ENCODE data around the gene CHN2. TPM values are rescaled to one million over a fixed set of nuclear protein-coding genes. Genes with fewer than 3 reads are reported as not detected.

The CHN2 gene
- total RNA-seq, 1 experiment from 2014 or later: 5.1 TPM

DNA sequence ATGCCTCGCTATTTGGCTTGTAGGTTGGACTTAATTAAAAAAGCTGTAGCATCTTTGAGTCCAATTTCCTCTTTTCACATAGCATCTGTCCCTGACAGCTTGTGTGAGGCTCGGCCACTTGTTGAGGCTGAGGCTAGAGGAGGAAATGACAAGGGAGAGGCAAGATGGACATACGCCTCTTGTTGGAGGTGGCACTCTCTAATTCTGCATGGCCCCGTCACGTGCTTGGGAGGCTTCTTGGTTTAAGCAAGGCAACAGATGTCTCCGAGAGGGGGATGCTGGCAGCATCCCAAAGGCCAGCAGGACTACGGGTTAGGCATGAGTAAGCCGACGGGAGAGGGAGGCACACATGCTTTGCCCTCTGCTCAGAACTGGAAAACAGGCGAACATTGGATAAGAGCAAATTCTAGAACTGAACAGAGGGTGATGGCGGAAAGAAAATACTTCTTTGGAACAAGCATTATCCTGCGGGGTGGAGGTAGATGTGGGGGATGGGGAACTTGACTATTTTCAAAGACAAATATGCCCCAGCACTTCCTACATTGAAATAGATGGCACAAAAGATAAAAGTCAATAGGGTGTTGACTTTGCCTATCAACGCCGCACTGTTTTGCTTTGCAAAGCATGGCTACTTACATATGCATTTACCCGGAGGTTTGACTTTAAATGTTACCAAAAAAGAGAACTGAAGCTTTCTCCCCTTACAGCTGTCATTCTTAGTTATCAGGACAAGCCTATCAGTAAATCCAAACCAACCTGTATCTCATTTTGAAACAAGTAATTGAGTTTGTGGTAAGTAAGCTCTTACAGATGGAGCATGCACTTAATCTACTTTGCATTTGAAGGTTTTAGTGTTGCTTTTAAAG, 94.8 kb downstream of the CHN2 start:
- Mint-ChIP-seq H3K27ac (ENCODE audit: low read depth, unreplicated experiment) (no peak overlapping the region), H3K36me3 (ENCODE audit: insufficient read depth, unreplicated experiment) (peaks cover 10% of the 10 kb centered on the region), H3K4me3 (ENCODE audit: unreplicated experiment) (no peak overlapping the region), H3K9me3 (ENCODE audit: unreplicated experiment) (no peaks in the 10 kb centered on the region), H3K27me3 (ENCODE audit: insufficient read depth, unreplicated experiment) (no peaks in the 10 kb centered on the region), H3K4me1 (ENCODE audit: insufficient read depth, unreplicated experiment) (peaks cover 47% of the 10 kb centered on the region)
- DNase-seq (ENCODE audit: unreplicated experiment): peak; percentile 41
- ChIA-PET CTCF (interaction anchor here (0.6 kb wide), 1 partner anchor 15 kb away, joined by 3 read pairs; no protein-coding TSS in a partner anchor), POLR2A (interaction anchor here (2.2 kb wide), 1 partner anchor 11 kb away, joined by 13 read pairs; no protein-coding TSS in a partner anchor)
- BruUV-seq (replicated peaks): no TSS peak
- TF ChIP-seq, protein P1, sequence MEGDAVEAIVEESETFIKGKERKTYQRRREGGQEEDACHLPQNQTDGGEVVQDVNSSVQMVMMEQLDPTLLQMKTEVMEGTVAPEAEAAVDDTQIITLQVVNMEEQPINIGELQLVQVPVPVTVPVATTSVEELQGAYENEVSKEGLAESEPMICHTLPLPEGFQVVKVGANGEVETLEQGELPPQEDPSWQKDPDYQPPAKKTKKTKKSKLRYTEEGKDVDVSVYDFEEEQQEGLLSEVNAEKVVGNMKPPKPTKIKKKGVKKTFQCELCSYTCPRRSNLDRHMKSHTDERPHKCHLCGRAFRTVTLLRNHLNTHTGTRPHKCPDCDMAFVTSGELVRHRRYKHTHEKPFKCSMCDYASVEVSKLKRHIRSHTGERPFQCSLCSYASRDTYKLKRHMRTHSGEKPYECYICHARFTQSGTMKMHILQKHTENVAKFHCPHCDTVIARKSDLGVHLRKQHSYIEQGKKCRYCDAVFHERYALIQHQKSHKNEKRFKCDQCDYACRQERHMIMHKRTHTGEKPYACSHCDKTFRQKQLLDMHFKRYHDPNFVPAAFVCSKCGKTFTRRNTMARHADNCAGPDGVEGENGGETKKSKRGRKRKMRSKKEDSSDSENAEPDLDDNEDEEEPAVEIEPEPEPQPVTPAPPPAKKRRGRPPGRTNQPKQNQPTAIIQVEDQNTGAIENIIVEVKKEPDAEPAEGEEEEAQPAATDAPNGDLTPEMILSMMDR (IDR thresholded peaks at IDR 0.05; ENCODE audit: unreplicated experiment): no peak
- intact Hi-C loops (cut with micrococcal nuclease): no loop called here

DNA sequence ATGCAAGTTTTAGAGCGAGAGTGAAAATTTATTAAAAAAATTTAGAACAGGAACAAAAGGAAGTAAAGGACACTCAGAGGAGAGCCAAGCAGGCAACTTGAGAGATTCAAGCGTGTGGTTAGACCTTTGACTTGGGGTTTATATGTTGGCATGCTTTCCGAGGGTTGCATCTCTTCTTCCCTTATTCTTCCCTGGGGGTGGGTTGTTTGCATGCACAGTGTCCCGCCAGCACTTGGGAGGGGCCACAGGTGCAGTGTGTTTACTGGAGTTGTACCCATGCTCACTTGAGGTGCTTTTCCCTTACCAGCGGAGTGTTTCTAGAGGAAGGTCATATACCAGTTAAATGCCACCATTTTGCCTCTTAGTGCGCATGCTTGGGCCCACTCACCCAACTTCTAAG, 96.3 kb downstream of the CHN2 start:
- Mint-ChIP-seq H3K36me3 (ENCODE audit: insufficient read depth, unreplicated experiment) (peaks cover 10% of the 10 kb centered on the region), H3K4me1 (ENCODE audit: insufficient read depth, unreplicated experiment) (peaks cover 35% of the 10 kb centered on the region), H3K9me3 (ENCODE audit: unreplicated experiment) (no peaks in the 10 kb centered on the region), H3K27ac (ENCODE audit: low read depth, unreplicated experiment) (no peak overlapping the region), H3K4me3 (ENCODE audit: unreplicated experiment) (no peak overlapping the region), H3K27me3 (ENCODE audit: insufficient read depth, unreplicated experiment) (no peaks in the 10 kb centered on the region)
- CTCF ChIA-PET: interaction anchor here (0.5 kb wide), 1 partner anchor 590 kb away, joined by 4 read pairs; no protein-coding TSS in a partner anchor
- TF ChIP-seq, protein P1 (IDR thresholded peaks at IDR 0.05; ENCODE audit: unreplicated experiment): no peak
- POLR2A ChIA-PET: no interaction called here
- BruUV-seq (replicated peaks): no TSS peak
- no peak for DNase-seq (ENCODE audit: unreplicated experiment)
- intact Hi-C loops (cut with micrococcal nuclease): no loop called here

DNA sequence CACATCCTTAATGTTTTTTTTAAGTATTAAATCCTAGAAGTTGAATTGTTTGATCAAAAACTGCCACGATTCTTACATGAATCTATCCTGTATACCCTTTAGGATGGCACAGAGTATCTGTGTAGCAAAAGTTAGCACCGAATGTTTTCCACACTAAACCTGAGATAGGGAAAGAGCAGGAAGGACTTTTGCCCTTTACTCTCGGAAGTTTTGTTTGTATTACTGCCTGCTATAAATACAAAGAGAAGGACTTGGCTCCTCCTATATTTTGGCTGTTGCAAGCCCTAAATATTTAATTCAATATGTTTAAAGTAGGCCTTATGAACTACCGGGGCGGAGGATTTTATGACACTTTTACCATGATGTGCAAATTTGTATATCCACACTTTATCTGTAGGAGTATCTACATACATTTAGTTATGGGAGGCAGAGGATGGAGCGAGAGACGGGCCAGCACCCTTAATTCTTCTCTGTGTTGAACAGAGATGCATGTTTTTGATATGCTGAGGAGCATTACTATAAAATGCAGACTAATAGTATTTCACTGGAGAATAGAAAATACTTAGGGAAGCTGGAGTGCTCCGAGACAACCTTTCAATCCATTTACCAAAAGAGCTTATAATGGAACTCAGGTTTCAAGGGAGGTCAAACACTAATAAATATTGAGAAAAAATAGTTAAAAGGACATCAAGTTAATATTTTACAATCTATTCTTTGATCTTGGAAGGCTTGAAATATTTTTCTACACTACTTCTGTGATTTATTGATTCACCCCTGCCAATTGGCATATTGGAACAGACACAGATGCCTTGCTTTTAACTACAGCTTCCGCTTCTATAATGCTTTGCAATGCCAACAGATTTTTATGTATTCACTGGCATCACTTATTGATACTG, 97.4 kb downstream of the CHN2 start:
- TF ChIP-seq, protein P1 (IDR thresholded peaks at IDR 0.05; ENCODE audit: unreplicated experiment): no peak
- Mint-ChIP-seq H3K4me3 (ENCODE audit: unreplicated experiment) (no peak overlapping the region), H3K27ac (ENCODE audit: low read depth, unreplicated experiment) (no peak overlapping the region), H3K4me1 (ENCODE audit: insufficient read depth, unreplicated experiment) (peaks cover 25% of the 10 kb centered on the region), H3K27me3 (ENCODE audit: insufficient read depth, unreplicated experiment) (no peaks in the 10 kb centered on the region), H3K9me3 (ENCODE audit: unreplicated experiment) (no peaks in the 10 kb centered on the region), H3K36me3 (ENCODE audit: insufficient read depth, unreplicated experiment) (peaks cover 10% of the 10 kb centered on the region)
- intact Hi-C loops (cut with micrococcal nuclease): no loop called here
- ChIA-PET CTCF (interaction anchor here (0.5 to 0.6 kb wide), 2 partner anchors 591 to 1448 kb away, joined by 3 to 4 read pairs; no protein-coding TSS in a partner anchor), POLR2A (no interaction called here)
- BruUV-seq (replicated peaks): no TSS peak
- no peak for DNase-seq (ENCODE audit: unreplicated experiment)
